ENCODE measurements around the gene TTLL4.

The TTLL4 gene

DNA sequence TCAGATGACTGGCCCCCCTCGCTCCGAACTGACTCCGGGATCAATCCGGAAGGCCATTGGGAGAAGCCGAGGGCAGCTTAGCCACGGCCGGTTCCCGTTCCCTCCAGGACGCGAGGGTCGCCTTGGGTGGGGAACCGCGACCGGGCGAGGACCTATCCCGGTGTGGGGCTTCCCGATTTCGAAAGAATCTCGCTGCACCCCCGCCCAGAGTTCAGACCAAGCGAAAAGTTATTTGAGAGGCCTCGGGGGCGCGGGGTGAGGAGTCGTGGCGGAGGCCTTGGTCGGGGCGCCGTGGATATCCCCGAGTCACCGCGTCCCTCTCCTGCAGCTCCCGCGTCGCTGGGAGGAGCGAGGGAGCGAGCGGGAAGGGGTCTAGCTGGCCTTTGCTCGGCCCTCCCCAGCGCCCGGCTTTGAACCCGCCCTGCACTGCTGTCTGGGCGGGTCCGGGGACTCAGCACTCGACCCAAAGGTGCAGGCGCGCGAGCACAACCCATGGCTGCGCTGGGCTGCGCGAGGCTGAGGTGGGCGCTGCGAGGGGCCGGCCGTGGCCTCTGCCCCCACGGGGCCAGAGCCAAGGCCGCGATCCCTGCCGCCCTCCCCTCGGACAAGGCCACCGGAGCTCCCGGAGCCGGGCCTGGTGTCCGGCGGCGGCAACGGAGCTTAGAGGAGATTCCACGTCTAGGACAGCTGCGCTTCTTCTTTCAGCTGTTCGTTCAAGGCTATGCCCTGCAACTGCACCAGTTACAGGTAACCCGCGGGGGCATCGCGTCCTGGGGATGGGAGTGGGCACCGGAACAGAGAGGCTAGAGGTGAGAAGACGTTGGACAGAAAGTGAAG is 71.3 kb downstream of the TTLL4 start, which contains the start of gene CYP27A1:
CYP27A1 (plus strand) TSS at position 457 of the 837 bp plus-strand sequence; CDS start at position 493, 36 bp downstream.
- no peak within 1 kb of the TSS for H3K27ac ChIP-seq
- TF ChIP-seq, protein P1, sequence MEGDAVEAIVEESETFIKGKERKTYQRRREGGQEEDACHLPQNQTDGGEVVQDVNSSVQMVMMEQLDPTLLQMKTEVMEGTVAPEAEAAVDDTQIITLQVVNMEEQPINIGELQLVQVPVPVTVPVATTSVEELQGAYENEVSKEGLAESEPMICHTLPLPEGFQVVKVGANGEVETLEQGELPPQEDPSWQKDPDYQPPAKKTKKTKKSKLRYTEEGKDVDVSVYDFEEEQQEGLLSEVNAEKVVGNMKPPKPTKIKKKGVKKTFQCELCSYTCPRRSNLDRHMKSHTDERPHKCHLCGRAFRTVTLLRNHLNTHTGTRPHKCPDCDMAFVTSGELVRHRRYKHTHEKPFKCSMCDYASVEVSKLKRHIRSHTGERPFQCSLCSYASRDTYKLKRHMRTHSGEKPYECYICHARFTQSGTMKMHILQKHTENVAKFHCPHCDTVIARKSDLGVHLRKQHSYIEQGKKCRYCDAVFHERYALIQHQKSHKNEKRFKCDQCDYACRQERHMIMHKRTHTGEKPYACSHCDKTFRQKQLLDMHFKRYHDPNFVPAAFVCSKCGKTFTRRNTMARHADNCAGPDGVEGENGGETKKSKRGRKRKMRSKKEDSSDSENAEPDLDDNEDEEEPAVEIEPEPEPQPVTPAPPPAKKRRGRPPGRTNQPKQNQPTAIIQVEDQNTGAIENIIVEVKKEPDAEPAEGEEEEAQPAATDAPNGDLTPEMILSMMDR (conservative IDR thresholded peaks at IDR 0.05), result no peak

DNA sequence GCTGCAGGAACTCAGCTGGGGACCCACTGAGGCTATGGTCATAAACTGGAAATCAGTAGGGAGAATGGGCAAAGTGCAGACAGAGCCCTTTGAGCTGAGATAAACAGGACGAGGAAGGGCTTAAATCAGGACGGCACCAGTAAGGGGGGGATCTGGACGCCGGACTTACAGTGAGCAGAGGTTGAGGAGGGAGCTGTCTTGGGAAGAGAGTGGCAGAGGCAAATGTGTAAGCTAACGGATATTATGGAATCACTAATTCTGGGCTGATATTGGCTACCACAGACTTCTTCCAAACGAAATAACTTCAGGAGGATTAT is 71.9 kb downstream of the TTLL4 start:
- TF ChIP-seq, protein P1 (conservative IDR thresholded peaks at IDR 0.05), result no peak
- no peak overlapping the region for H3K27ac ChIP-seq

DNA sequence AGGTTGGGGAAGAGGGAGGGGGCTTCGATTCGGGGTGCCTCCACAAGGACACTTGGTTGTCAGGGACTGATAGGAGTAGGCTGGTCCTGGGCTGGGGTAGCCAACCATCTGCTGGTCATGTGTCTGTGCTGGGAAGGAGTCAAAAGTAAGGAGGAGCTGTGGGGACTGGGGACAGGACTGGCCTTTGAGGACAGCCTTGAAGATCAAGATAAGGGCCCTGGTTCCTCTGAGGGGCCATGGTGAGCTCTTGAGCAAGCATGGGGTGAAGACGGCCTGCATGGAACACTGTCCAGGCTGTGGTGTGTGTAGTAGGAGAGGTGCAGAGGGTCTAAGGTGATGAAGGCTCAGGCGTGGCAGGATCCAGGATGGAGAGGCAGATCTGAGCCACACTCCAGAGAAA is 73.1 kb downstream of the TTLL4 start:
- TF ChIP-seq, protein P1 (conservative IDR thresholded peaks at IDR 0.05), result no peak

DNA sequence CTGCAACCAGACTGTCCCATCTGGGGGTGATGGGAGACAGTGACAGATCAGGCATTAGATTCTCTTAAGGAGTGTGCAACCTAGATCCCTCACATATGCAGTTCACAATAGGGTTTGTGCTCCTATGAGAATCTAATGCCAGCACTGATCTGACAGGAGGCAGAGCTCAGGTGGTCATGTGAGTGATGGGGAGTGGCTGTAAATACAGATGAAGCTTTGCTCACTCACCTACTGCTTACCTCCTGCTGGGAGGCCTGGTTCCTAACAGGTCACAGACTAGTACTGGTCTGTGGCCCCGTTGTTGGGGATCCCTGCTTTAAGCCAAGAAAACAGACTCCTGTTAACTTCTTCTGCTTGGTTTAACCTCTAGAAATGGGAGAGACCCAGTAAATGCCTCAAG is 74.5 kb downstream of the TTLL4 start:
- TF ChIP-seq, protein P1 (conservative IDR thresholded peaks at IDR 0.05), result no peak
- no peak overlapping the region for H3K27ac ChIP-seq

More for the DNA sequence above, 73.1 kb downstream of the TTLL4 start:
- no peak overlapping the region for H3K27ac ChIP-seq

DNA sequence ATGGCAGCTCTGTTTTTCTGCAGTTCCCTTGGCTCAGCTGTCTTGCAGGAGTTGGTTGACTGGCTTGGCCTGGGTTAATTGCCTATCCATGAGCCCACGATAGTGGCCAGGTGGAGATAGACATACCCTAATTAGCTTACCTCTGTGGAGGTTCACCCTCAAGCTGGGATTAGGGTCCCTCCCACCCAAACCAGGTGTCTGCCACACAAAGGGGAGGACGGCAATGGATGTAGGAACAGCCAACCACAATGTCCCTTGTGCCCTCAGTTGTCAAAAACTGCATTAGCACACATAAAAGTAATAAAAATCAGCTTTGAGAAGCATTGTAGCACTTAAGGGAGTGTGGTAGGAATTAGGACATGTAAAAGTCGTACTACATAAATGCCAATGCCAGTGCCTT is 75.5 kb downstream of the TTLL4 start:
- TF ChIP-seq, protein P1 (conservative IDR thresholded peaks at IDR 0.05), result no peak
- no peak overlapping the region for H3K27ac ChIP-seq

DNA sequence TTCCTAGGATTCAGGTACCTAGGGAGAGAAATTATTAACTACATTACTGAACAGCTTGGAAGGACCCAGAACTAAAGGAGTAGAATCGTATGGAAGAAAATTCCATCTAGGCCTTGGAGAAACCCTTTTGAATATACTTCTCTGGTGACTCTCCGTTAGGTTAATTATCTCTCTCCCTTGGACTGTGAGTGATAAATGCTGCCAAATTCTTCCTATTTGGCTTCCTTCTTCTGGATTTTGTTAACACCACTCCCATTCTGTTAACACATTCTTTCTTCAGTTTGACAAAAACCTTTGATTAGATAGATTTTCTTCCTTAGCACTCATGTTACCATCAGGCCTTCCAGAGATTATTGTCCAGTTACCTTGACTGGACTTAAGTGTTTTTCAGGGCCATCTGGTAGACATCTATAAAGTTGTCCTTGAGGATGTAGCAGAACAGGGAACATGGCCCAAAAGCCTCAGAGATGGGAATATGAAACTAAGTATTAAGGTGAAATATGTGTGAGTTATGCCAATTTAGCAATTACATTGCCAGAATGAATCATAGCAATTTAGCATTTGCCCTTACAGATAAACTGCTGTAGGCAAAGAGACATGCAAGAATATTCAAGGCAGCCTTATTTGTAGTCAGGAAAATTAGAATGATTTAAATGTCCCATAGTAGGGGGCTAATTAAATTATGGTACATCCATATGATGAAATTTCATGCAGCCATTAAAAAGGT is 78.1 kb downstream of the TTLL4 start:
- no peak overlapping the region for H3K27ac ChIP-seq
- TF ChIP-seq, protein P1 (conservative IDR thresholded peaks at IDR 0.05), result no peak

DNA sequence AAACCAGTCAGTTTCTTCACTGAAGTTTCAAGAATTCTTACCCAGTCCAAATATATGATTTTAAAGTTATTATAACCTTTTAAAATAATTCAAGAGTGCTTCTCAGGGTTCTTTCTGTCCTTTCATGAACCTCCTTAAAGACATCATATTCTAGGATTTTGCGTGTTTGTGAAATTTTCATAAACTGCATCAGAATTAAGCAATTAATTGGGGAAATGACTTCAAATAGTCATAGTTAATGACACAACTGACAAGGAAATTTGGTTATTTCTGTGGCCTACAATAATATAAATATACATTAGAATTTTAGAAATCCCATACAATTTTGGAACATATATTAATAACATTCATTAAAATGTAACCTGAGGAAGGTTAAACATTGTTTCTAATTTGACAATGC is 81.8 kb downstream of the TTLL4 start:
- no peak overlapping the region for H3K27ac ChIP-seq
- TF ChIP-seq, protein P1 (conservative IDR thresholded peaks at IDR 0.05), result no peak

All from VCaP (cell line).